ENCODE results near the gene INTS12. TPM values are rescaled to one million over a fixed set of nuclear protein-coding genes. Genes with fewer than 3 reads are reported as not detected.
A peak's percentile ranks its signal among the peaks of the same experiment; 100 is the strongest.
"Not testable (repeated sequence)": the region's sequence is repeated elsewhere in the genome, so short reads cannot be mapped to it uniquely, and the experiment has no call there.

INTS12 gene, protein sequence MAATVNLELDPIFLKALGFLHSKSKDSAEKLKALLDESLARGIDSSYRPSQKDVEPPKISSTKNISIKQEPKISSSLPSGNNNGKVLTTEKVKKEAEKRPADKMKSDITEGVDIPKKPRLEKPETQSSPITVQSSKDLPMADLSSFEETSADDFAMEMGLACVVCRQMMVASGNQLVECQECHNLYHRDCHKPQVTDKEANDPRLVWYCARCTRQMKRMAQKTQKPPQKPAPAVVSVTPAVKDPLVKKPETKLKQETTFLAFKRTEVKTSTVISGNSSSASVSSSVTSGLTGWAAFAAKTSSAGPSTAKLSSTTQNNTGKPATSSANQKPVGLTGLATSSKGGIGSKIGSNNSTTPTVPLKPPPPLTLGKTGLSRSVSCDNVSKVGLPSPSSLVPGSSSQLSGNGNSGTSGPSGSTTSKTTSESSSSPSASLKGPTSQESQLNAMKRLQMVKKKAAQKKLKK
- total RNA-seq (10 to 100 TPM; 20.2 to 21.8 TPM), polyA plus RNA-seq (27.3 TPM)

DNA sequence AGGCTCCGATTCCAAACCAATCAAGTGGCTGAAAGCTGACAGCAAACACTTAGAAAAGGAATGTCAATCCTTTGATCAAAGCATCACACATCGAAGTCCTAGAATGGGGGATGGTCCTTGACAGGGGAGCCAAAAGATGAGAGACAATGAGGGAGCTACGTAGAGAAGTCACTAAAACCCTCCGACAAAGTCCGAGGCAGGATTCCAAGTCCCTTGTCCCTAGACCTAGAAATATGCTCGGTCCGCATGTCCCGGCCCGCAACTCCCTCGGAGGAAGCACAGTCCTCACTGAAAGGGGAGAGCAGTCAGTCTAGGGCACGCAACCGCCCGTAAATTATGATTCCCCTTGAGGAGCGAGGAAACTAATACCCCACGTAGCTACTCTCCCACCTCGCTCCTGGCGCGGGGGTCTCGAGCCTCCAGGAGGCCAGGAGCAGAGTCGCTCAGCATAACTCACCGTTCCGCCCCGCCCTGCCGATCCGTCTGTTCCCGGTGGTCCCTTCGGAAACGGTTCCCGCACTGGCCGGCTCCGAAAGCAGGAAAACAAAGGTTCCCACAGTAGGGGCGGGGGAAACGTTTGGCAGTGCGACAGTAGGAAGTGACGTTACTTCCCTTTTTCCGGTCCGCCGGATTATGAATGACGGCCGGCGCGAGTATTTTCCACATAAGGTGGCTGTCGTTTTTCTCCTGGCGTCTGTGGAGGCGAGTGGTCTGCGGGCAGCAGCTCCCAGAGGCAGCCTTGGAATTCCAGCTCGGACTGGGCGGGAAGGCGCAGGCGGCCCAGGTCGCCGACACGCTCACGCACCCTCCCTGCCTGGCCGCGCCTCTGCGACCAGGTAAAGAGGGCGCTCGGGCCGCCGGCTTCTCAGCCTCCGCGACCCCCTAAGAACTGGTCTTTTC is at the start of gene INTS12, which contains the start of gene GSTCD:
TSS of gene INTS12 (minus strand) at position 509 of the 900 bp plus-strand sequence. CDS start 8,684 bp downstream, outside the sequence.
TSS of gene GSTCD (plus strand) at position 604 of the 900 bp plus-strand sequence. CDS start 8,830 bp downstream, outside the sequence.
- H3K36me3 ChIP-seq (ENCODE audit: insufficient read depth, low read length): no peaks in the 10 kb centered on the region
- H3K4me1 ChIP-seq (ENCODE audit: insufficient read depth, low read length): peaks cover 32% of the 10 kb centered on the region
- Mint-ChIP-seq H3K9me3 (no peaks in the 10 kb centered on the region), H3K4me3 (peak within 1 kb of the TSS; percentile 99 to 100 (median 99)), H3K27me3 (no peaks in the 10 kb centered on the region), H3K27ac (peak within 1 kb of the TSS; percentile 91 to 100 (median 98)), H3K4me1 (peaks cover 9 to 39% (median 33%) of the 10 kb centered on the region in 3 donors), H3K36me3 (peaks cover 0 to 12% (median 2%) of the 10 kb centered on the region in 3 donors)
- H3K9me3 ChIP-seq (ENCODE audit: low read length): no peaks in the 10 kb centered on the region
- peak within 1 kb of the TSS; percentile 96 for H3K4me3 ChIP-seq (ENCODE audit: low read length)
- CTCF ChIA-PET: interaction anchor here (1.1 to 1.6 kb wide), 2 partner anchors 14 to 235 kb away, joined by 4 to 5 read pairs; partner anchors contain the start of gene PPA2
- H3K27ac ChIP-seq (ENCODE audit: low read depth, low read length): peak within 1 kb of the TSS; percentile 84
- DNase-seq: peak; percentile 78 to 87 (median 82)
- POLR2A ChIA-PET: interaction anchor here (1.0 to 1.1 kb wide), 2 partner anchors 10 to 235 kb away, joined by 4 to 5 read pairs; partner anchors contain the start of gene PPA2
- H3K27me3 ChIP-seq (ENCODE audit: insufficient read depth, low read length, poor library complexity, severe bottlenecking): no peaks in the 10 kb centered on the region

DNA sequence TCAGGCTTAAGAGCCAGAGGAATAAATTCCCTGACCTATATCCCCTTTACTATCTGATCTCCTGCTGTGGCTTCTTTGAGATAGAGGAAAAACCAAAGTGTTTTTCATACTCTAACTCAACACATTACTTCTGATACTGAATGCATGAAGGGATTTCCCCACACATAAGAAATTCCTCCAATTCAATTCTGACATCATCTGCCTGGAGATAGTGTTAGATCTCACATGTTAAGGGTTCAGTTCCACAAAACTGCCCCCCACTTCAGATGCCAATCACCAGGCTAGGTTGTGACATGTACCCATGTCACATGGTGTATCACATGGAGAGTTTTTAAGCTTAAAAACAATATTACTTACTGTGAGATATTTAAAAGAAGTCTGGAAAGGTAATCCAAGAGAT is 46.9 kb upstream of the INTS12 start:
- Histone ChIP-seq H3K36me3 (ENCODE audit: insufficient read depth, low read length) (no peaks in the 10 kb centered on the region), H3K27me3 (ENCODE audit: insufficient read depth, low read length, poor library complexity, severe bottlenecking) (no peaks in the 10 kb centered on the region), H3K27ac (ENCODE audit: low read depth, low read length) (no peak overlapping the region), H3K4me3 (ENCODE audit: low read length) (no peak overlapping the region), H3K9me3 (ENCODE audit: low read length) (no peaks in the 10 kb centered on the region), H3K4me1 (ENCODE audit: insufficient read depth, low read length) (no peaks in the 10 kb centered on the region)
- Mint-ChIP-seq H3K4me3 (no peak overlapping the region), H3K36me3 (no peaks in the 10 kb centered on the region), H3K9me3 (no peaks in the 10 kb centered on the region), H3K27ac (no peak overlapping the region), H3K27me3 (peaks cover 0 to under 1% of the 10 kb centered on the region in 2 donors), H3K4me1 (no peaks in the 10 kb centered on the region)
- POLR2A ChIA-PET: no interaction called here
- no peak for DNase-seq
- CTCF ChIA-PET: no interaction called here

DNA sequence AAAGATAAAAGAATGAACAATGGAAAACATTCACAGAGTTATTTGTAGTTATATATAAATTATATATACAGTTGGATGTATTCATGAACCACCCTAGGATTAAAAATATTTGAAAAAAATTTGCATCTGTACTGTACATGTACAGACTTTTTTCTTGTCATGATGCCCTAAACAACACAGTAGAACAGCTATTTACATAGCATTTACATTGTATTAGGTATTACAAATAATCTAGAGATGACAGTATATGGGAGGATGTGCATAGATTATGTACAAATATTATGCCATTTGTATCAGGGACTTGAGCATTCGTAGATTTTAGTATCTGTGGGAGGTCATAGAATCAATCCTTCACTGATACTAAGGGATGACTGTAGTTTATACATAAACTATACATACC is 44.9 kb upstream of the INTS12 start:
- Histone ChIP-seq H3K27ac (ENCODE audit: low read depth, low read length) (no peak overlapping the region), H3K27me3 (ENCODE audit: insufficient read depth, low read length, poor library complexity, severe bottlenecking) (no peaks in the 10 kb centered on the region), H3K4me1 (ENCODE audit: insufficient read depth, low read length) (no peaks in the 10 kb centered on the region), H3K36me3 (ENCODE audit: insufficient read depth, low read length) (no peaks in the 10 kb centered on the region), H3K4me3 (ENCODE audit: low read length) (no peak overlapping the region), H3K9me3 (ENCODE audit: low read length) (no peaks in the 10 kb centered on the region)
- POLR2A ChIA-PET: no interaction called here
- no peak for DNase-seq
- H3K4me3 Mint-ChIP-seq: no peak overlapping the region
- H3K27ac Mint-ChIP-seq: no peak overlapping the region
- CTCF ChIA-PET: no interaction called here
- no peaks in the 10 kb centered on the region for H3K4me1 Mint-ChIP-seq
- no peaks in the 10 kb centered on the region for H3K9me3 Mint-ChIP-seq
- H3K27me3 Mint-ChIP-seq: no peaks in the 10 kb centered on the region
- H3K36me3 Mint-ChIP-seq: no peaks in the 10 kb centered on the region

DNA sequence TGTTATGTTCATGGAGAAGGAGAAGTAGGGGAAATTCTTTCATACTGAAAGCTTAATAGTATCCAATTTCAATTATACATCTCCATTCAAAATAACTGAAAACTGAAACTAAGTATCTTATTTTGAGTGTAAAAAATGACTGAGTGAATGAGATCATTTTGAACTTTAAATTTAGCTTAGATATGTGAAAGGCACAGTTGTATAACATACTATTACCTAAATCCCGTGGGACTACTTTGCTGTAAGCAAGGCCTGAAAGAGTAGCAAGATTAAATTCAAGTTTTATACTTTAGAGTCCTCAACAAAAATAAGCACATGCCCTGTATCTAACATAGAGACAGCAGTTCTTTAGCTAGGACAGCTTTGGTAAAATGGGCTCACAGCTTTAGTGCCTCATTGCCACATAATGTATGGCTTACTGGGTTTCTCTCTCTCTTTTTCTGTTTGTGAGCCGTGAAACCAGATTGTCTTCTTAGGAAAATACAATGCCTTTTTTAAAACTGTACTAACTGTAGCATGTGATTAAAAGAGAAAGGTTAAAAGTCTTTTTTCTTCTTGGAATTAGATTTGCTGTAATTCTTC is 43.3 kb upstream of the INTS12 start:
- Histone ChIP-seq H3K27ac (ENCODE audit: low read depth, low read length) (no peak overlapping the region), H3K4me3 (ENCODE audit: low read length) (no peak overlapping the region), H3K36me3 (ENCODE audit: insufficient read depth, low read length) (no peaks in the 10 kb centered on the region), H3K4me1 (ENCODE audit: insufficient read depth, low read length) (no peaks in the 10 kb centered on the region), H3K27me3 (ENCODE audit: insufficient read depth, low read length, poor library complexity, severe bottlenecking) (no peaks in the 10 kb centered on the region), H3K9me3 (ENCODE audit: low read length) (no peaks in the 10 kb centered on the region)
- ChIA-PET POLR2A (no interaction called here), CTCF (no interaction called here)
- Mint-ChIP-seq H3K9me3 (no peaks in the 10 kb centered on the region), H3K36me3 (peaks cover 0 to 5% (median 3%) of the 10 kb centered on the region in 3 donors), H3K4me1 (no peaks in the 10 kb centered on the region), H3K27ac (no peak overlapping the region), H3K27me3 (no peaks in the 10 kb centered on the region), H3K4me3 (no peak overlapping the region)
- no peak for DNase-seq

DNA sequence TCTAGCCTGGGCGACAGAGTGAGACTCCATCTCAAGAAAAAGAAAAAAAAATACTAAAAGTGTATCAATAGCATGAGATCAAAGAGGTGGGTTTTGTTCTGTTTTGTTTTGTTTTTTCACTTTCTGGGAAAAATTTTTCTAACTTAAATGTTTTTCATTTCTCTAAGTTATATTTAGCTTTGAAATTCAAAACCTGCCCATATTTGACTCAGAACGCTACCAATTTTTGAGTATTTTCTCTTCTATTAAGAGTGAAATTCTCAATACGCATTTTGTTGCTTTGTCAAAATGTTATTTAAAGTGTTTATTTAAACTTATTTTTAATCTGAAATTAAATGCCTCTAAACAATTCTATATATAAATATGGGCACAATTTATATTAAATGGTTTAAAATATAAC is 39.7 kb upstream of the INTS12 start:
- H3K9me3 ChIP-seq (ENCODE audit: low read length): no peaks in the 10 kb centered on the region
- Mint-ChIP-seq H3K4me3 (no peak overlapping the region), H3K27me3 (no peaks in the 10 kb centered on the region), H3K4me1 (no peaks in the 10 kb centered on the region), H3K36me3 (peaks cover 3 to 15% (median 4%) of the 10 kb centered on the region in 3 donors), H3K9me3 (no peaks in the 10 kb centered on the region), H3K27ac (no peak overlapping the region)
- H3K4me3 ChIP-seq (ENCODE audit: low read length): no peak overlapping the region
- DNase-seq: no peak
- H3K27ac ChIP-seq (ENCODE audit: low read depth, low read length): no peak overlapping the region
- no peaks in the 10 kb centered on the region for H3K27me3 ChIP-seq (ENCODE audit: insufficient read depth, low read length, poor library complexity, severe bottlenecking)
- no peaks in the 10 kb centered on the region for H3K36me3 ChIP-seq (ENCODE audit: insufficient read depth, low read length)
- no peaks in the 10 kb centered on the region for H3K4me1 ChIP-seq (ENCODE audit: insufficient read depth, low read length)
- POLR2A ChIA-PET: no interaction called here
- CTCF ChIA-PET: no interaction called here

DNA sequence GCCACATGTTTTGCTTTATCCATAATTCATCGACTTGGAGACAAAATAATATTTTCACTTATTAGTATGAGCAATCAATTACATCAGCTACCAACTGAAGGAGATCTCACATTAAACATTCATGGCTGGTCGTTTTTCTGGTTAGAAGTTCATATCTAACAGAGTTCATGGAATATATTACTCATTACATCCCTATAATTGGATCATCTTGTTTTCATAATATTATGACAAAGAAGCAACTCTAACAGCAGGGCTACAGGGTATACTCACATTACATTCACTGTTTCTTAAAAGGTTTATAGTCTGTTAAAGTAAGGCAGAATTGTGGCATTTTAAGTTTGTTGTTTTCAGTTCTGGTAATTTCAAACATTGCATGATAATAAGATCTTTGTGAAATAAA is 33.1 kb upstream of the INTS12 start:
- Histone ChIP-seq H3K27ac (ENCODE audit: low read depth, low read length) (no peak overlapping the region), H3K9me3 (ENCODE audit: low read length) (no peaks in the 10 kb centered on the region), H3K36me3 (ENCODE audit: insufficient read depth, low read length) (no peaks in the 10 kb centered on the region), H3K4me1 (ENCODE audit: insufficient read depth, low read length) (no peaks in the 10 kb centered on the region), H3K4me3 (ENCODE audit: low read length) (no peak overlapping the region), H3K27me3 (ENCODE audit: insufficient read depth, low read length, poor library complexity, severe bottlenecking) (no peaks in the 10 kb centered on the region)
- CTCF ChIA-PET: no interaction called here
- Mint-ChIP-seq H3K4me3 (no peak overlapping the region), H3K27me3 (no peaks in the 10 kb centered on the region), H3K36me3 (peaks cover 28 to 51% (median 29%) of the 10 kb centered on the region in 3 donors), H3K9me3 (peaks cover 10 to 24% (median 17%) of the 10 kb centered on the region in 5 donors), H3K27ac (no peak overlapping the region), H3K4me1 (no peaks in the 10 kb centered on the region)
- POLR2A ChIA-PET: no interaction called here
- no peak for DNase-seq

DNA sequence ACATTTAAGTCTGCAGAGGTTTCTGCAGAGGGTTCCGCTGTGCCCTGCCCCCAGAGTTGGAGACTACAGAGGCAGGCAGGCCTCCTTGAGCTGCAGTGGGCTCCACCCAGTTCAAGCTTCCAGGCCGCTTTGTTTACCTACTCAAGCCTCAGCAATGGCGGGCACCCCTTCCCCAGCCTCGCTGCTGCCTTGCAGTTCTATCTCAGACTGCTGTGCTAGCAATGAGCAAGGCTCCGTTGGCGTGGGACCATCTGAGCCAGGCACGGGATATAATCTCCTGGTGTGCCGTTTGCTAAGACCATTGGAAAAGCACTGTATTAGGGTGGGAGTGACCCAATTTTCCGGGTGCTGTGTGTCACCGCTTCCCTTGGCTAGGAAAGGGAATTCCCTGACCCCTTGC is 26.7 kb upstream of the INTS12 start:
- CTCF ChIA-PET; H3K4me3 Mint-ChIP-seq; DNase-seq; H3K36me3 ChIP-seq (ENCODE audit: insufficient read depth, low read length); POLR2A ChIA-PET; H3K4me3 ChIP-seq (ENCODE audit: low read length); H3K27ac ChIP-seq (ENCODE audit: low read depth, low read length); H3K27me3 Mint-ChIP-seq; H3K4me1 ChIP-seq (ENCODE audit: insufficient read depth, low read length); H3K4me1 Mint-ChIP-seq; H3K27me3 ChIP-seq (ENCODE audit: insufficient read depth, low read length, poor library complexity, severe bottlenecking); H3K9me3 ChIP-seq (ENCODE audit: low read length); H3K27ac Mint-ChIP-seq: not testable (repeated sequence)
- Mint-ChIP-seq H3K9me3 (peaks cover 15 to 36% (median 24%) of the 10 kb centered on the region in 5 donors), H3K36me3 (peaks cover 41 to 81% (median 58%) of the 10 kb centered on the region in 3 donors)
